ENCODE data around the gene SUPT16H. TPM values are rescaled to one million over a fixed set of nuclear protein-coding genes. Genes with fewer than 3 reads are reported as not detected.

Gene SUPT16H
- total RNA-seq = 199 and 205 TPM in 2 replicates
- long read RNA-seq, full-length matches to known transcripts = 155 of 725 reads
- long read RNA-seq, partial matches to known transcripts = 522 of 725 reads
- long read RNA-seq, other reads (novel, unspliced or antisense) = 48 of 725 reads

GRCh38 chr14:21383848-21384493 lies at the start of gene SUPT16H:
TSS of gene SUPT16H (minus strand) at chr14:21384019. CDS start at chr14:21383927, 92 bp downstream.
- DNase-seq (ENCODE audit: low read depth, low spot score) = peak; percentile 94
- Mint-ChIP-seq H3K27ac (ENCODE audit: unreplicated experiment) (peak within 1 kb of the TSS; percentile 100), H3K4me3 (peak within 1 kb of the TSS; percentile 98), H3K36me3 (ENCODE audit: low read depth) (peaks cover 8% of the 10 kb centered on the region), H3K9me3 (no peaks in the 10 kb centered on the region), H3K27me3 (ENCODE audit: low read depth) (peaks cover 2% of the 10 kb centered on the region), H3K4me1 (peaks cover 31% of the 10 kb centered on the region)
- no peak for TF ChIP-seq CTCF (conservative IDR thresholded peaks at IDR 0.05)

- H3K9me3 Mint-ChIP-seq = no peaks in the 10 kb centered on the region
- no peaks in the 10 kb centered on the region for H3K27me3 Mint-ChIP-seq (ENCODE audit: low read depth)
- TF ChIP-seq CTCF (conservative IDR thresholded peaks at IDR 0.05) = no peak
- H3K27ac Mint-ChIP-seq (ENCODE audit: unreplicated experiment) = no peak overlapping the region
- no peak for DNase-seq (ENCODE audit: low read depth, low spot score)
- peaks cover 20% of the 10 kb centered on the region for H3K4me1 Mint-ChIP-seq
- no peak overlapping the region for H3K4me3 Mint-ChIP-seq
- peaks cover 25% of the 10 kb centered on the region for H3K36me3 Mint-ChIP-seq (ENCODE audit: low read depth)
Measured at GRCh38 chr14:21431126-21431525, 47.3 kb upstream of the SUPT16H start.

GRCh38 chr14:21428930-21429329 lies 45.1 kb upstream of the SUPT16H start:
- Mint-ChIP-seq H3K4me3 (no peak overlapping the region), H3K9me3 (no peaks in the 10 kb centered on the region), H3K36me3 (ENCODE audit: low read depth) (peaks cover 27% of the 10 kb centered on the region), H3K27ac (ENCODE audit: unreplicated experiment) (peak overlapping the region; percentile 19), H3K27me3 (ENCODE audit: low read depth) (no peaks in the 10 kb centered on the region), H3K4me1 (no peaks in the 10 kb centered on the region)
- TF ChIP-seq CTCF (conservative IDR thresholded peaks at IDR 0.05) = no peak
- no peak for DNase-seq (ENCODE audit: low read depth, low spot score)

- no peak for DNase-seq (ENCODE audit: low read depth, low spot score)
- no peaks in the 10 kb centered on the region for H3K27me3 Mint-ChIP-seq (ENCODE audit: low read depth)
- no peak overlapping the region for H3K27ac Mint-ChIP-seq (ENCODE audit: unreplicated experiment)
- no peak overlapping the region for H3K4me3 Mint-ChIP-seq
- TF ChIP-seq CTCF (conservative IDR thresholded peaks at IDR 0.05) = no peak
- no peaks in the 10 kb centered on the region for H3K4me1 Mint-ChIP-seq
- H3K9me3 Mint-ChIP-seq = no peaks in the 10 kb centered on the region
- H3K36me3 Mint-ChIP-seq (ENCODE audit: low read depth) = peaks cover 26% of the 10 kb centered on the region
Measured at GRCh38 chr14:21426692-21427091, 42.9 kb upstream of the SUPT16H start.

GRCh38 chr14:21419528-21419927 lies 35.7 kb upstream of the SUPT16H start:
- DNase-seq (ENCODE audit: low read depth, low spot score) = no peak
- H3K36me3 Mint-ChIP-seq (ENCODE audit: low read depth) = peaks cover 9% of the 10 kb centered on the region
- no peak for TF ChIP-seq CTCF (conservative IDR thresholded peaks at IDR 0.05)
- H3K4me1 Mint-ChIP-seq = no peaks in the 10 kb centered on the region
- no peaks in the 10 kb centered on the region for H3K9me3 Mint-ChIP-seq
- H3K27ac Mint-ChIP-seq (ENCODE audit: unreplicated experiment) = no peak overlapping the region
- H3K27me3 Mint-ChIP-seq (ENCODE audit: low read depth) = no peaks in the 10 kb centered on the region
- H3K4me3 Mint-ChIP-seq = no peak overlapping the region

Measured in neural crest cell (in vitro differentiated cells).